Heart right ventricle (tissue), 16 donors: ENCODE results near the gene SH3GL2. TPM values are rescaled to one million over a fixed set of nuclear protein-coding genes. Genes with fewer than 3 reads are reported as not detected.

Source experiments
- ATAC-seq, 8 donors: fragments of 200-7000 bp; cut with Tn5 transposase; one replicate each; pipeline ENCODE4 v1.9.1; 2020; ENCODE audit warnings: mild to moderate bottlenecking in 8 of 8, moderate library complexity in 8 of 8, moderate number of reproducible peaks in 1 of 8
- DNase-seq, 2 donors: peaks; one replicate each; pipeline ENCODE4 v3.0.0-alpha.2; 2020
- H3K27ac ChIP-seq, 10 donors: fragments of 200-600 bp; sonication (generic) in 2 of 10; one replicate each; pipeline versions ENCODE4 v1.5.0 to v1.8.0; 2020 to 2022; ENCODE audit warnings: mild to moderate bottlenecking in 3 of 10
- H3K27me3 ChIP-seq, 7 donors: fragments of 200-600 bp; one replicate each; pipeline ENCODE4 v1.8.0; 2021 to 2022; ENCODE audit warnings: mild to moderate bottlenecking in 2 of 7
- H3K36me3 ChIP-seq, 9 donors: fragments of 200-600 bp; sonication (generic) in 1 of 9; one replicate each; pipeline versions ENCODE4 v1.5.0 to v1.8.0; 2020 to 2022; ENCODE audit warnings: mild to moderate bottlenecking in 2 of 9
- H3K4me1 ChIP-seq, 9 donors: fragments of 200-600 bp; sonication (generic) in 1 of 9; one replicate each; pipeline versions ENCODE4 v1.5.0 to v1.8.0; 2020 to 2022; ENCODE audit warnings: mild to moderate bottlenecking in 4 of 9
- H3K4me3 ChIP-seq, 10 donors: fragments of 200-600 bp; sonication (generic) in 2 of 10; one replicate each; pipeline versions ENCODE4 v1.5.0 to v1.8.0; 2020 to 2022; ENCODE audit warnings: mild to moderate bottlenecking in 7 of 10, moderate library complexity in 2 of 10
- H3K9me3 ChIP-seq, 11 donors: fragments of 200-600 bp in 10 of 11; sonication (generic) in 2 of 11; one replicate each; pipeline versions ENCODE4 v1.5.0 to v1.8.0; 2013 to 2022; ENCODE audit warnings: mild to moderate bottlenecking in 2 of 11, control low read depth in 1 of 11, moderate library complexity in 1 of 11
- CTCF ChIP-seq, 9 donors: fragments of 200-600 bp; sonication (generic) in 2 of 9; IDR thresholded peaks; one replicate each; pipeline versions ENCODE4 v1.5.0 to v1.8.0; 2021 to 2022; ENCODE audit warnings: antibody characterized with exemption in 9 of 9, mild to moderate bottlenecking in 5 of 9, moderate library complexity in 1 of 9
- WGBS, 2 donors: extraction: QIAGEN DNeasy Blood & Tissue Kit; methylation state at CpG; one replicate each; pipeline ENCODE4 v1.1.7; 2013; ENCODE audit warnings: inconsistent platforms in 1 of 2; 5-methylcytosine and 5-hydroxymethylcytosine counted together
- intact Hi-C, 10 donors: fragments of 100-400 bp; cut with DNase I; formaldehyde crosslinking; loops; one replicate each; pipeline versions ENCODE4 v1.11.1 to v1.14.2; 2022
- polyA plus RNA-seq, 2 donors: library from polyadenylated mRNA; stranded (reverse); fragments of 200-250 nt; gene quantifications; one replicate each; pipeline ENCODE4 v1.2.3, GENCODE V29; 2013
- total RNA-seq, 10 donors: library from RNA; stranded (reverse); fragmentation: NEBNext Ultra II Directional in 3 of 10; extraction: Animal tissue kit (Norgen Biotek cat#: 25700) in 3 of 10; gene quantifications; one replicate each; pipeline versions ENCODE4 v1.2.1 to v1.2.4, GENCODE V29; 2021 to 2023
- donor health status: Arrhythmogenic right ventricular cardiomyopathy.
- donor health status: ischemic (EF 13 %, LVEDD 7.1; RV severe dilation, severe dysfunction).
- donor health status: healthy with polysubstance abuse.
- donor health status: DM: no; HTN: yes; CAD: no.
- donor health status: DM: no; HTN: no; CAD: no.
- donor health status: ischemic (EF 25% LVEDD 6.9; RV normal size, moderate dysfunction).
- donor health status: ischemic (EF 25% LVEDD 5.7; RV mildly dilated, moderate dysfunction).
- donor health status: healthy.
- donor health status: DM: yes; HTN: yes; CAD: no.
- donor health status: Ischemic cardiomyopathy.
- donor health status: ischemic (EF 35%, LVEDD 5.7; RV mildly dilated, moderate dysfunction).
- donor health status: nonischemic (EF 11% LVEDD 7.7; RV severe dilation, severe dysfunction).
- donor health status: DM: yes; HTN: yes; CAD: no.
- donor health status: PGD.
- donor health status: ischemic (EF 29% LVEDD 5.4; RV normal size, mild dysfunction).
- donor health status: nonischemic (EF 23%, LVEDD 6.1; RV moderate dilation, normal function).

SH3GL2 gene
- total and polyA plus RNA-seq, 12 donors, result 0.73 to 14.6 (median 6.0) TPM; not detected in 1

DNA sequence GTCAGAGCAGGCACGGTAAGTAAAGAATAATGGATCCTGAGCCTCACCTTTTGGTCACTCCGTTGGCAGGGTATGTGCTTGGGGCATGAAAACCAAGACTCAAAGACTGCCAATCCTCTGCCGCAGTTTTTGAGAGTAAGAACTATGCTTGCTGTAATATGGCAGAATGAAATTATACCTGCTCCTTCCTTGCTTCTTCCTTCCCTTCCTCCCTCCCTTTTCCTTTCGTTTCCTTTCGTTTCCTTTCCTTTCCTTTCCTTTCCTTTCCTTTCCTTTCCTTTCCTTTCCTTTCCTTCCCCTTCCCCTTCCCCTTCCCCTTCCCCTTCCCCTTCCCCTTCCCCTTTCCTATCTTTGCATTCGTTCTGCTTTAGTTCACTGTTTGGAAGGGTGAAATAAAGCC, 43.9 kb downstream of the SH3GL2 start:
- Histone ChIP-seq H3K4me1 (no peaks in the 10 kb centered on the region), H3K27me3 (no peaks in the 10 kb centered on the region), H3K27ac (no peak overlapping the region), H3K4me3 (no peak overlapping the region), H3K36me3 (no peaks in the 10 kb centered on the region), H3K9me3 (no peaks in the 10 kb centered on the region)
- 67 to 78% methylated on average over 5 to 6 of the region's 6 CpGs for WGBS, 2 donors
- intact Hi-C loops, result no loop called here
- ATAC-seq (no peak), DNase-seq (no peak)
- TF ChIP-seq CTCF (IDR thresholded peaks at IDR 0.05), result no peak

GRCh38 chr9:17623965-17624364, 45.1 kb downstream of the SH3GL2 start:
- no peak for DNase-seq

GRCh38 chr9:17624571-17624970, 45.7 kb downstream of the SH3GL2 start:
- intact Hi-C loops, result no loop called here
- no peaks in the 10 kb centered on the region for H3K4me1 ChIP-seq
- ATAC-seq (no peak), DNase-seq (no peak)
- no peak overlapping the region for H3K27ac ChIP-seq
- no peaks in the 10 kb centered on the region for H3K27me3 ChIP-seq
- no peaks in the 10 kb centered on the region for H3K36me3 ChIP-seq
- no peak overlapping the region for H3K4me3 ChIP-seq
- no peak for TF ChIP-seq CTCF (IDR thresholded peaks at IDR 0.05)
- H3K9me3 ChIP-seq, result no peaks in the 10 kb centered on the region

More at GRCh38 chr9:17623965-17624364, 45.1 kb downstream of the SH3GL2 start:
- intact Hi-C loops, result no loop called here
- no peak for TF ChIP-seq CTCF (IDR thresholded peaks at IDR 0.05)
- Histone ChIP-seq H3K36me3 (no peaks in the 10 kb centered on the region), H3K9me3 (no peaks in the 10 kb centered on the region), H3K4me3 (no peak overlapping the region), H3K4me1 (no peaks in the 10 kb centered on the region), H3K27ac (no peak overlapping the region), H3K27me3 (no peaks in the 10 kb centered on the region)
- WGBS, 2 donors, result 69 to 76% methylated on average over 6 of the region's 6 CpGs
- ATAC-seq, result no peak

- no peak overlapping the region for H3K4me3 ChIP-seq
- intact Hi-C loops, result no loop called here
Observed at GRCh38 chr9:17625644-17626388, 47.0 kb downstream of the SH3GL2 start.

More at GRCh38 chr9:17625644-17626388, 47.0 kb downstream of the SH3GL2 start:
- no peak overlapping the region for H3K27ac ChIP-seq
- H3K36me3 ChIP-seq, result no peaks in the 10 kb centered on the region
- no peaks in the 10 kb centered on the region for H3K9me3 ChIP-seq
- WGBS, 2 donors, result 77 to 83% methylated on average over 6 of the region's 6 CpGs
- no peak for TF ChIP-seq CTCF (IDR thresholded peaks at IDR 0.05)
- ATAC-seq (no peak), DNase-seq (no peak)
- H3K27me3 ChIP-seq, result no peaks in the 10 kb centered on the region
- H3K4me1 ChIP-seq, result no peaks in the 10 kb centered on the region
